DMS79 (cell line): ENCODE measurements around the gene BCL2L12.
"Not testable (repeated sequence)": the region's sequence is repeated elsewhere in the genome, so short reads cannot be mapped to it uniquely, and the experiment has no call there.

Source experiments
- DNase-seq: peaks from one replicate; lab custom pipeline; 2025; lab: John Stamatoyannopoulos, UW

Gene BCL2L12

DNA sequence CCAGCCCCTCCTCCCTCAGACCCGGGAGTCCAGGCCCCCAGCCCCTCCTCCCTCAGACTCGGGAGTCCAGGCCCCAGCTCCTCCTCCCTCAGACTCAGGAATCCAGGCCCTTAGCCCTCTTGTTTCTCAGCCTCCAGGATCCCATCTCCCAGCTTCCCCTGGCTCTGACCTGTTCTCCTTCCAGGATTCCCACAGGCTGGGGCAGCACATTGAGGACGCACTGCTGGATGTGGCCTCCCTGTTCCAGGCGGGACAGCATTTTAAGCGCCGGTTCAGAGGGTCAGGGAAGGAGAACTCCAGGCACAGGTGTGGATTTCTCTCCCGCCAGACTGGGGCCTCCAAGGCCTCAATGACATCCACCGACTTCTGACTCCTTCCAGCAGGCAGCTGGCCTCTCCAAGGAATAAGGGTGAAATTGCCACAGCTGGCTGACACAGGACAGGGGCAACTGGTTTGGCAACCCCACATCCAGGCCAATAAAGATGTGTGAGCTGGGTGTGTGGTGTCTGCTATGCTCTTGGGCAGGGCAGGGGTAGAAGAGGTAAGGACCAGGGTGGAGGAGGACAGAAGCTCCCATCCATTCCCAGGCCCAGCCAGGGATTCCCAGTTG lies 47.6 kb downstream of the BCL2L12 start:
- DNase-seq, result no peak

DNA sequence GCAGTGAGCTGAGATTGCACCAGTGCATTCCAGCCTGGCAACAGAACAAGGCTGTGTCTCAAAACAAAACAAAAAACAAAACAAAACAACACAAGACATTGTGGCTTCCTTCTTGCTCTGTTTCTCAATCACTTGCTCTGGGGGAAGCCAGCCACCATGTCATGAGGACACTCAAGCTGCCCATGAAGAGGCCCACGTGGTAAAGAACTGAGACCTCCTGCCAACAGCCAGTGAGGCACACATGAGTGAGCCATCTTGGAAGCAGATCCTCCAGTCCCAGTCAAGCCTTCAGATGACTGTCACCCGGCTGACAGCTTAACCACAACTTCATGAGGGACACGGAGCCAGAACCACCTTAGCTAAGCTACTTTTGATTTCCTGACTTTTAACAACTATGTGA lies 50.4 kb downstream of the BCL2L12 start:
- DNase-seq, result peak; percentile 15

DNA sequence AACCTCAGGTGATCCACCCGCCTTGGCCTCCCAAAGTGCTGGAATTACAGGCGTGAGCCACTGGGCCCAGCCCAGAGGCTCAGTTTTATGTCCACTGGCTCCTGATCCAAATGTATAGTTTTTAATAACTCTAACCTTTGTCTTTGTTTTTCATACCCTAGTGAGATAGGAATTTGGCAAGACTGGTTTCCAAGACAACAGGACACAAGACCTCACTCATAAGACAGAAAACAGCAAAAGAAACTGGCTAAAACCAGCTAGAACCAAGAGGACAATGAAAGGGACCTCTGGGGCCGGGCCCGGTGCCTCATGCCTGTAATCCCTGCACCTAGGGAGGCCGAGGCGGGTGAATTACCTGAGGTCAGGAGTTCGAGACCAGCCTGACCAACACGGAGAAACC lies 52.8 kb downstream of the BCL2L12 start:
- no peak for DNase-seq

DNA sequence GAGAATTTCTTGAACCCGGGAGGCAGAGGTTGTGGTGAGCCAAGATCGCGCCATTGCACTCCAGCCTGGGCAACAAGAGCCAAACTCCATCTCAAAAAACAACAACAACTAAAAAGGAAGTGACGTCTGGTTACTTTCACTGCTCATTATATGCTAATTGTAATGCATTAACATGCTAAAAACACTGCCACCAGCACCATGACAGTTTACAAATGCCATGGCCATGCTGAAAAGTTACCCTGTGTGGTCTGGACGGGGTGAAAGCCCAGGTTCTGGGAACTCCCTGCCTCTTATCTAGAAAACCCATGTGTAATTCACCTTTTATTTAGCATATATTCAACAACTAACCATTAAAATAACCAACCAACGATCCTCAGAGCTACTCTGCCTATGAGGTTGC lies 53.3 kb downstream of the BCL2L12 start:
- no peak for DNase-seq

- DNase-seq, result not testable (repeated sequence)
These were observed 53.7 kb downstream of the BCL2L12 start for GRCh38 chr19:49719420-49719819.
